Measurements from ENCODE around the gene GABRA4. TPM values are rescaled to one million over a fixed set of nuclear protein-coding genes. Genes with fewer than 3 reads are reported as not detected.

Gene GABRA4
- total and polyA plus RNA-seq, 11 donors, result 2.7 to 43.7 (median 24.6) TPM

DNA sequence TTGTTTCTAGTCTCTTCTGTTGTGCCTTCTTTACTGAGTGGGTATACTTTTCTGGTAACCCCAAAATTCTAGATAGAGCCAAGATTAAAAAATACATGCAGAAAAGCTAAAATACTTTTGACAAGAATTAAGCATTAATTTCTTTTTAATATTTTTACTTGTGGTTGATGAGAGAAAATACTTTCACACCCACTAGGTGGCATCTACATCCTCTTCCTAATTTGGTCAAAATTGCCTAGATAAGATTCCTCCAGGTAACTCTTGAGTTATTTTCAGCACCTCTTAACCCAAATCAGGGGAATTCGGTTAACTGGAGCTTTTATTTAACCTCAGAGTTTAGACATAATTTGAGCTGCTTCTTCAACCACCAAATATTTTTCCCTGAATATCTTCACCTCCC, 55.9 kb downstream of the GABRA4 start:
- intact Hi-C loops (cut with DNase I), result loop anchor here in 7 of 10 donors (5.0 to 10.0 kb wide), 4 partner anchors 67 to 187 kb away; partner anchors contain the start of gene GABRB1 (in 3 of the 7)

DNA sequence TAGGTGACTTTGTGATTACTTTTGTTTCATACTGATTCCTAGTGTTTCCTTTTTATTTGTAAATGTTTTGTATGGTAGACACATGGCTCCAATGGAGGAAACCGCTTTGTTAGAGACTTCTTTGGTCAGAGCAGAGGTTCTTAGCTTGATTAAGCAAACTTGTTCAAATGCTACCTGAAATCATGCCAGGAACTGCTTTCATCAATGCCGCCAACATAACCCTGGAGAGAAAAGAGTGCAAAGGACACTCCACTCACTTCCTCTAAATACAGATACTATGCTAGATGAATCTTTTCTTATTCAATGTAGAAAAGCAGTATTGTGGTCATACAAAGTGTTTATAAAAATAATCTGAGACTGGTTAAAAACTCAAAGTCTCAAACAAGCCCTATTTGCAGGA, 58.7 kb downstream of the GABRA4 start:
- H3K4me1 ChIP-seq, result peaks cover 0 to 17% (median 0%) of the 10 kb centered on the region in 12 donors
- no peak for TF ChIP-seq POLR2A (IDR thresholded peaks at IDR 0.05)
- TF ChIP-seq, protein P1, sequence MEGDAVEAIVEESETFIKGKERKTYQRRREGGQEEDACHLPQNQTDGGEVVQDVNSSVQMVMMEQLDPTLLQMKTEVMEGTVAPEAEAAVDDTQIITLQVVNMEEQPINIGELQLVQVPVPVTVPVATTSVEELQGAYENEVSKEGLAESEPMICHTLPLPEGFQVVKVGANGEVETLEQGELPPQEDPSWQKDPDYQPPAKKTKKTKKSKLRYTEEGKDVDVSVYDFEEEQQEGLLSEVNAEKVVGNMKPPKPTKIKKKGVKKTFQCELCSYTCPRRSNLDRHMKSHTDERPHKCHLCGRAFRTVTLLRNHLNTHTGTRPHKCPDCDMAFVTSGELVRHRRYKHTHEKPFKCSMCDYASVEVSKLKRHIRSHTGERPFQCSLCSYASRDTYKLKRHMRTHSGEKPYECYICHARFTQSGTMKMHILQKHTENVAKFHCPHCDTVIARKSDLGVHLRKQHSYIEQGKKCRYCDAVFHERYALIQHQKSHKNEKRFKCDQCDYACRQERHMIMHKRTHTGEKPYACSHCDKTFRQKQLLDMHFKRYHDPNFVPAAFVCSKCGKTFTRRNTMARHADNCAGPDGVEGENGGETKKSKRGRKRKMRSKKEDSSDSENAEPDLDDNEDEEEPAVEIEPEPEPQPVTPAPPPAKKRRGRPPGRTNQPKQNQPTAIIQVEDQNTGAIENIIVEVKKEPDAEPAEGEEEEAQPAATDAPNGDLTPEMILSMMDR (IDR thresholded peaks at IDR 0.05), result no peak
- intact Hi-C loops (cut with DNase I), result loop anchor here in 9 of 10 donors (5.0 to 10.0 kb wide), 7 partner anchors 58 to 448 kb away; partner anchors contain the start of genes GABRB1 (in 6 of the 9) and GABRA4 (in 1 of the 9)
- DNase-seq (no peak), ATAC-seq (no peak)
- H3K9me3 ChIP-seq, result no peaks in the 10 kb centered on the region
- H3K36me3 ChIP-seq, result no peaks in the 10 kb centered on the region
- H3K27me3 ChIP-seq, result no peaks in the 10 kb centered on the region
- no peak overlapping the region for H3K27ac ChIP-seq
- WGBS, 4 donors, result 51 to 67% (median 61%) methylated on average over 2 of the region's 2 CpGs
- H3K4me3 ChIP-seq, result no peak overlapping the region

More for the DNA sequence above, 55.9 kb downstream of the GABRA4 start:
- Histone ChIP-seq H3K36me3 (no peaks in the 10 kb centered on the region), H3K4me1 (peaks cover 0 to 13% (median 0%) of the 10 kb centered on the region in 12 donors), H3K4me3 (no peak overlapping the region), H3K27ac (no peak overlapping the region), H3K9me3 (no peaks in the 10 kb centered on the region), H3K27me3 (no peaks in the 10 kb centered on the region)
- WGBS, 4 donors, result 23 to 46% (median 33%) methylated on average over 1 of the region's 1 CpG
- no peak for DNase-seq
- ATAC-seq, result no peak
- TF ChIP-seq POLR2A (IDR thresholded peaks at IDR 0.05), result no peak
- TF ChIP-seq, protein P1 (IDR thresholded peaks at IDR 0.05), result peak in 4 of 12 donors; percentile 7 to 19 (median 13)

DNA sequence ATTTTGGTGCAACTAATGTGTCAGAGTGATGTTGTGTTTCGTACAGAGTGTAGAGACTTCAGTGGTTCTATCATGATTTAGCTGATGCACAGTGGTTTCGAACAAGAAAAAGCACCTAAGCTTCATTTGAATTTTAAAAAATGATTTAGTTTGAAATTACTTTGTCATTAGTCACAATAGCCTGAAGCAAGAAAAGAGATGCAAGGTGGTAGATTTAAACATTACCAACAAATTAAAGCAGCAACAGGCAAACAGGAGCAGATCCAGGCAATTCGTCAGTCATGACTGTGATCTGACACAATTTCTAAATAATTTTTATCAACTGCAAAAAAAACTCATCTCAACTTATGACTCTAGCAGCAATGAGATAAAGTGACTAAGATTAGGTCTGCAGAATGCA, 59.7 kb downstream of the GABRA4 start:
- ATAC-seq (no peak), DNase-seq (no peak)
- Histone ChIP-seq H3K4me1 (peaks cover 0 to 17% (median 0%) of the 10 kb centered on the region in 12 donors), H3K27me3 (no peaks in the 10 kb centered on the region), H3K4me3 (no peak overlapping the region), H3K9me3 (no peaks in the 10 kb centered on the region), H3K36me3 (no peaks in the 10 kb centered on the region), H3K27ac (no peak overlapping the region)
- 60 to 62% (median 61%) methylated on average over 3 of the region's 3 CpGs for WGBS, 4 donors
- intact Hi-C loops (cut with DNase I), result loop anchor here (2.0 to 10.0 kb wide), 9 partner anchors 59 to 449 kb away; partner anchors contain the start of genes GABRB1 (in 6 of the 10) and GABRA4 (in 1 of the 10)
- TF ChIP-seq, protein P1 (IDR thresholded peaks at IDR 0.05), result no peak
- no peak for TF ChIP-seq POLR2A (IDR thresholded peaks at IDR 0.05)

DNA sequence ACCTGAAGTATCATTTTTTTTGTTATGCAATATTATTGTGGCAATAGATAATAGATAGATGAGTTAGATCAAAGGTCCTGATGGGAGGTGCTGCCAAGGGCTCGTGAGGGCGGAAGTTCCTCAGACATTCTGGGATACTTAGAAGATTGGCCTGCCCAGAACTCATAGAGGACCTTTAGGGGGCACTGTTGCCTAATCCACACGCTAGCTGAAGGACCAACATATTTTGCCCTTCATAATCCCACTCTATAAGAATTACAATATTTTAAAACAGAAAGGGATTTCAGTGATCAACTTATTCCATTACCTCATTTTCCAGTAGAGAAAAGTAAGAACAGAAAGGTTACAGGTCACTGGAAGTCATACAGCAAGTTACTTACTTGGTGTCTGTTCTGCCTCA, 61.4 kb downstream of the GABRA4 start:
- Histone ChIP-seq H3K27me3 (peaks cover 0 to 3% (median 0%) of the 10 kb centered on the region in 9 donors), H3K9me3 (no peaks in the 10 kb centered on the region), H3K27ac (peak overlapping the region in 1 of 12 donors; percentile 1), H3K36me3 (no peaks in the 10 kb centered on the region), H3K4me1 (peaks cover 0 to 17% (median 0%) of the 10 kb centered on the region in 12 donors), H3K4me3 (no peak overlapping the region)
- peak in 1 of 5 donors; percentile 20 for DNase-seq
- peak in 3 of 4 donors; percentile 75 to 83 (median 79) for ATAC-seq
- WGBS, 4 donors, result 13 to 18% (median 15%) methylated on average over 3 of the region's 3 CpGs
- no peak for TF ChIP-seq POLR2A (IDR thresholded peaks at IDR 0.05)
- TF ChIP-seq, protein P1 (IDR thresholded peaks at IDR 0.05), result peak; percentile 33 to 68 (median 53)
- intact Hi-C loops (cut with DNase I), result loop anchor here (1.0 to 10.0 kb wide), 11 partner anchors 60 to 450 kb away; partner anchors contain the start of genes GABRB1 (in 6 of the 10) and GABRA4 (in 1 of the 10)
